ENCODE measurements around the gene CKS2. TPM values are rescaled to one million over a fixed set of nuclear protein-coding genes. Genes with fewer than 3 reads are reported as not detected.

The CKS2 gene
- total RNA-seq, 1 donor from 2014 or later, result 24.5 TPM

- DNase-seq (ENCODE audit: low spot score), result no peak
- TF ChIP-seq CTCF (IDR thresholded peaks at IDR 0.05), result no peak
- H3K27me3 Mint-ChIP-seq (ENCODE audit: low read depth), result no peaks in the 10 kb centered on the region
- H3K4me1 Mint-ChIP-seq (ENCODE audit: low read depth), result no peaks in the 10 kb centered on the region
- H3K36me3 Mint-ChIP-seq (ENCODE audit: low read depth), result peaks cover 45% of the 10 kb centered on the region
- H3K9me3 Mint-ChIP-seq (ENCODE audit: low read depth), result no peaks in the 10 kb centered on the region
- no peak overlapping the region for H3K27ac Mint-ChIP-seq (ENCODE audit: unreplicated experiment)
- H3K4me3 Mint-ChIP-seq (ENCODE audit: unreplicated experiment), result no peak overlapping the region
Measured at GRCh38 chr9:89358985-89359384, 48.0 kb downstream of the CKS2 start.

- Mint-ChIP-seq H3K4me3 (ENCODE audit: unreplicated experiment) (no peak overlapping the region), H3K4me1 (ENCODE audit: low read depth) (no peaks in the 10 kb centered on the region), H3K27ac (ENCODE audit: unreplicated experiment) (no peak overlapping the region)
Measured at GRCh38 chr9:89359751-89360261, 48.8 kb downstream of the CKS2 start.

DNA sequence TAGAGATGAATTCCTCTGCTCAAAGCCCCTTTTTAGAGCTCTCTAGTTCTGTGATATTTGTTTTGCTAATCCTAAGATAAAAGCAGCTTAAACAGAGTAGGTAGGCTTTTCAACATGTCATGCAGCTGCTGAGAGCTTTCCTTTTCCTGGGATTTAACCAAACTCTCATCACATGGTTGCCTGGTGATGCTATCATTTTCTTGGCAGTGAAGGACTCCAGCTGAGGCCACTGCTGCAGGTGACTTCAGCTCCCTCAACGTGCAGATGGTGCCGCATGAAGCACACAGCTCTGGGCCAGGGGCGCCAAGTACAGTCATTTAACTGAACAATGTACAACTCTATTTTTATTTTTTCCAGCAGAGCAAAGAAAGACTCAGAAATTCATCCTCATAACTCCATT is 49.5 kb downstream of the CKS2 start:
- TF ChIP-seq CTCF (IDR thresholded peaks at IDR 0.05), result no peak
- H3K27ac Mint-ChIP-seq (ENCODE audit: unreplicated experiment), result no peak overlapping the region
- no peak for DNase-seq (ENCODE audit: low spot score)
- H3K4me1 Mint-ChIP-seq (ENCODE audit: low read depth), result no peaks in the 10 kb centered on the region
- H3K36me3 Mint-ChIP-seq (ENCODE audit: low read depth), result peaks cover 36% of the 10 kb centered on the region
- no peaks in the 10 kb centered on the region for H3K9me3 Mint-ChIP-seq (ENCODE audit: low read depth)
- H3K4me3 Mint-ChIP-seq (ENCODE audit: unreplicated experiment), result no peak overlapping the region
- no peaks in the 10 kb centered on the region for H3K27me3 Mint-ChIP-seq (ENCODE audit: low read depth)

More at GRCh38 chr9:89359751-89360261, 48.8 kb downstream of the CKS2 start:
- no peaks in the 10 kb centered on the region for H3K9me3 Mint-ChIP-seq (ENCODE audit: low read depth)
- no peak for TF ChIP-seq CTCF (IDR thresholded peaks at IDR 0.05)
- H3K36me3 Mint-ChIP-seq (ENCODE audit: low read depth), result peaks cover 40% of the 10 kb centered on the region
- H3K27me3 Mint-ChIP-seq (ENCODE audit: low read depth), result no peaks in the 10 kb centered on the region
- DNase-seq (ENCODE audit: low spot score), result no peak

DNA sequence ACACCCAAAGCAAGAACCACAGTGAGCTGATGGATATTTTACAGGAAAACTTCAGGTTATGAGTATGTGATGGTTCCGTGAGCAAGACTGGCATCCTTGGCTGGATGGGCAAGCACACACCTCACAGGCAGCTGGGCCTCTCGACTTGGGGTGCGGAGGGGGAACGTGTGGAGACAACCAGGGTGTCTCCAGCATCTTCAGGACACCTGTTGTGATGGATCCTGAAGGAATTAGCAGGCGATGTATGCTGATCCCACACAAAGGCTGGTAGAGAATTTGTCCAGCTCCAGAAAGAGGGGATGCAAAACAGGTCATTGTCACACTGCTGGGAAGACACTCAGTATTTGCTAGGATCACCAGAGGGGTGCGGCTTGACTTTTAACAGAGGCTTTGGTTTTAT is 50.0 kb downstream of the CKS2 start:
- no peak overlapping the region for H3K27ac Mint-ChIP-seq (ENCODE audit: unreplicated experiment)
- no peaks in the 10 kb centered on the region for H3K9me3 Mint-ChIP-seq (ENCODE audit: low read depth)
- no peak for TF ChIP-seq CTCF (IDR thresholded peaks at IDR 0.05)
- no peak for DNase-seq (ENCODE audit: low spot score)
- H3K27me3 Mint-ChIP-seq (ENCODE audit: low read depth), result no peaks in the 10 kb centered on the region
- no peak overlapping the region for H3K4me3 Mint-ChIP-seq (ENCODE audit: unreplicated experiment)
- no peaks in the 10 kb centered on the region for H3K4me1 Mint-ChIP-seq (ENCODE audit: low read depth)
- peaks cover 34% of the 10 kb centered on the region for H3K36me3 Mint-ChIP-seq (ENCODE audit: low read depth)

- H3K36me3 Mint-ChIP-seq (ENCODE audit: low read depth), result peaks cover 30% of the 10 kb centered on the region
- no peak overlapping the region for H3K4me3 Mint-ChIP-seq (ENCODE audit: unreplicated experiment)
- H3K9me3 Mint-ChIP-seq (ENCODE audit: low read depth), result no peaks in the 10 kb centered on the region
- no peak overlapping the region for H3K27ac Mint-ChIP-seq (ENCODE audit: unreplicated experiment)
- no peaks in the 10 kb centered on the region for H3K27me3 Mint-ChIP-seq (ENCODE audit: low read depth)
- TF ChIP-seq CTCF (IDR thresholded peaks at IDR 0.05), result no peak
- DNase-seq (ENCODE audit: low spot score), result no peak
- H3K4me1 Mint-ChIP-seq (ENCODE audit: low read depth), result no peaks in the 10 kb centered on the region
Measured at GRCh38 chr9:89361816-89362646, 51.0 kb downstream of the CKS2 start.

Data from chondrocyte (in vitro differentiated cells).